Measurements from ENCODE around the gene BRK1. TPM values are rescaled to one million over a fixed set of nuclear protein-coding genes. Genes with fewer than 3 reads are reported as not detected.
"Not testable (repeated sequence)": the region's sequence is repeated elsewhere in the genome, so short reads cannot be mapped to it uniquely, and the experiment has no call there.

Gene BRK1
- total RNA-seq, 2 donors from 2014 or later, result 118 to 126 TPM

DNA sequence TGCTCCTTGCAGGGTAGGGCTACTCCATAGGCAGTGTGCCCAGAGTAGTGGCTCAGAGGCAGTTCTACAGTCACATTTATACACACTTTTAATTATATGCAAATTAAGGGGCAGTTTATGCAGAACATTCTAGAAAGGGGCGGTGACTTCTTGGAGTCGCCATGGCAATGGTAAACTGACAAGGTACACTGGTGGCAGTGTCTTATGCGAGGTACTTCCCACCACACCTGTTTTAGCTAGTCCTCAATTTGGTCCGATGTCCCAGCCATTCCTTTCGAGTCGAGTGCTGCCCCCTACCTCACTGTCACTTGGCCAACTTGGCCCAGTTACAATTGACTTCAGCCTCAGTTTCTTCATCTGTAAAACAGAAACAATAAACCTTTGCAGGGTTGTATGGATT is 45.5 kb downstream of the BRK1 start:
- no peak overlapping the region for H3K27ac ChIP-seq
- no peaks in the 10 kb centered on the region for H3K4me1 ChIP-seq (replicated peaks)
- no peaks in the 10 kb centered on the region for H3K9me3 ChIP-seq
- H3K36me3 ChIP-seq, result no peaks in the 10 kb centered on the region
- H3K4me3 ChIP-seq, result no peak overlapping the region
- intact Hi-C loops (cut with DNase I), result no loop called here
- no peak for DNase-seq (ENCODE audit: low spot score)
- H3K27me3 ChIP-seq (replicated peaks; ENCODE audit: insufficient read depth), result no peaks in the 10 kb centered on the region
- TF ChIP-seq, protein P1, sequence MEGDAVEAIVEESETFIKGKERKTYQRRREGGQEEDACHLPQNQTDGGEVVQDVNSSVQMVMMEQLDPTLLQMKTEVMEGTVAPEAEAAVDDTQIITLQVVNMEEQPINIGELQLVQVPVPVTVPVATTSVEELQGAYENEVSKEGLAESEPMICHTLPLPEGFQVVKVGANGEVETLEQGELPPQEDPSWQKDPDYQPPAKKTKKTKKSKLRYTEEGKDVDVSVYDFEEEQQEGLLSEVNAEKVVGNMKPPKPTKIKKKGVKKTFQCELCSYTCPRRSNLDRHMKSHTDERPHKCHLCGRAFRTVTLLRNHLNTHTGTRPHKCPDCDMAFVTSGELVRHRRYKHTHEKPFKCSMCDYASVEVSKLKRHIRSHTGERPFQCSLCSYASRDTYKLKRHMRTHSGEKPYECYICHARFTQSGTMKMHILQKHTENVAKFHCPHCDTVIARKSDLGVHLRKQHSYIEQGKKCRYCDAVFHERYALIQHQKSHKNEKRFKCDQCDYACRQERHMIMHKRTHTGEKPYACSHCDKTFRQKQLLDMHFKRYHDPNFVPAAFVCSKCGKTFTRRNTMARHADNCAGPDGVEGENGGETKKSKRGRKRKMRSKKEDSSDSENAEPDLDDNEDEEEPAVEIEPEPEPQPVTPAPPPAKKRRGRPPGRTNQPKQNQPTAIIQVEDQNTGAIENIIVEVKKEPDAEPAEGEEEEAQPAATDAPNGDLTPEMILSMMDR (IDR thresholded peaks at IDR 0.05), result no peak
- TF ChIP-seq POLR2AphosphoS5 (IDR thresholded peaks at IDR 0.05), result no peak
- no peak for TF ChIP-seq POLR2A (IDR thresholded peaks at IDR 0.05)
- WGBS, result 82% methylated on average over 6 of the region's 6 CpGs

DNA sequence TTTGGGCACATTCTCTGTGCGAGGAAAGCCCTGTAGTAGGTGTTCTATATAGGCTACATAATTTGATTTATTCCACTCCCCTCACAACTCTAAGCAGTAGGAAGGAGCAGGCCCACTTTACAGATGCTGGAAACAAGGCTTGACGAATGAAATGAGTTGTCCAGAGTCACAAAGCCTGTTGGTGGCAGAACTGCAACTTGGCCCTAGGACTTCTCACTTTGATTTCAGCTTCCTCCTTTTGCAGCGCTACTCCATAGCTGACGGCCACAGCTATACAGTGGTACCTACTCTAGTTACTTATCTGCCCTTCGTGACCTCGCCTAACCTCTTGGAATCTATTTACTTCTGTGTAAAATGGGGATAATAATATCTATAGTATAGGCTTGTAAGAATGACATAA is 46.7 kb downstream of the BRK1 start:
- H3K27me3 ChIP-seq (replicated peaks; ENCODE audit: insufficient read depth), result no peaks in the 10 kb centered on the region
- no peaks in the 10 kb centered on the region for H3K4me1 ChIP-seq (replicated peaks)
- no peak for DNase-seq (ENCODE audit: low spot score)
- TF ChIP-seq, protein P1 (IDR thresholded peaks at IDR 0.05), result no peak
- TF ChIP-seq POLR2A (IDR thresholded peaks at IDR 0.05), result no peak
- TF ChIP-seq POLR2AphosphoS5 (IDR thresholded peaks at IDR 0.05), result no peak
- H3K36me3 ChIP-seq, result no peaks in the 10 kb centered on the region
- no peak overlapping the region for H3K4me3 ChIP-seq
- intact Hi-C loops (cut with DNase I), result no loop called here
- WGBS, result 91% methylated on average over 6 of the region's 6 CpGs
- no peaks in the 10 kb centered on the region for H3K9me3 ChIP-seq
- H3K27ac ChIP-seq, result no peak overlapping the region

DNA sequence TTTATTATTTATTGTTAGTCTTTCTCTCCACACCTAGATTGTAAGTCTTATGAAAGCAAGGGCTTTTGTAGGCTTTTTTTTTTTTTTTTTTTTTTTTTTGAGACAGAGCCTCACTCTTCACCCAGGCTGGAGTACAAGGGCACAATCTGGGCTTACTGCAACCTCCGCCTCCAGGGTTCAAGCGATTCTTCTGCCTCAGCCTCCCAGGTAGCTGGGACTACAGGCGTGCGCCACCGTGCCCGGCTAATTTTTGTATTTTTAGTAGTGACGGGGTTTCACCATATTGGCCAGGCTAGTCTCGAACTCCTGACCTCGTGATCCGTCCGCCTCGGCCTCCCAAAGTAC is 48.7 kb downstream of the BRK1 start:
- intact Hi-C loops (cut with DNase I), result loop anchor here (2.0 kb wide), 1 partner anchor 61 kb away; no protein-coding TSS in a partner anchor
- peak overlapping the region in 1 of 2 donors; percentile 55 for H3K4me3 ChIP-seq
- H3K9me3 ChIP-seq; H3K27ac ChIP-seq; DNase-seq (ENCODE audit: low spot score); H3K27me3 ChIP-seq (replicated peaks; ENCODE audit: insufficient read depth); H3K36me3 ChIP-seq; H3K4me1 ChIP-seq (replicated peaks): not testable (repeated sequence)
- 74% methylated on average over 12 of the region's 12 CpGs for WGBS

DNA sequence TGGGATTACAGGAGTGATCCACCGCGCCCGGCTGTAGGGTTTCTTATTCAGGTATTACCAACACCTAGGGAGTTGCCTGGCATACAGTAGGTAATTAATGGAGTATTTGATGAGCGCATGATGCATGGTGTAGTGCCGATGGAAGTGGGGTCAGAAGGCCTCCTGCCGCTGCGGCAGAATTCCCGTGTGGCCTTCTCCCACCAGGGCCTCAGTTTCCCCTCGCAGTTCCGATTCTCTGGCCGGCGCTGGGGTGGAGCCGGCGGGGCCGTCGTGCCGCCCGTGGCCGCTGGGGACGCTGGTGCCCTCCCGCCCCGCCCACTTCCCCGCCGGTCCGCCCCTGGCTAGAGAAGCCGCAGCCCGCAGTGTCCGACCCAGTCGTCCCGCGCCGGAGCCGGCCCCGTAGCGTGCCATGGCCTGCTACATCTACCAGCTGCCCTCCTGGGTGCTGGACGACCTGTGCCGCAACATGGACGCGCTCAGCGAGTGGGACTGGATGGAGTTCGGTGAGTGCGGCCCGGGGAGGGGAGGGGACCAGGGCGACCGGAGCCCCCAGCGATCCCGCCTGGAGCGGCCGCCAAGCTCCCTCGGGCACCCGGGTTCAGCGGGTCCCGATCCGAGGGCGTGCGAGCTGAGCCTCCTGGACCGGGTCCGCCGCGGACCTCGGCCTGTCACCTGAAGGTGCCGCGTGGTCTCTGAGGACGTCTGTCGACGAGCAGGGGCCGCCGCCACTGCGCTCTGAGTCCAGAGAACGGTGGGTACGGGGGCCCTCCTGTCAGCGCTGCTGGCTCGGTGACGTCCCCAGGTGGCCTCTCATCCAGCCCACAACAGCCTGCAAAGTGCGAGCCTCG is 49.3 kb downstream of the BRK1 start, which contains the start of gene IRAK2:
Gene IRAK2 (plus strand): TSS at position 374 of the 848 bp plus-strand sequence. CDS start 36 bp downstream, at position 410.
- TF ChIP-seq, protein P1 (IDR thresholded peaks at IDR 0.05), result peak; percentile 77 to 87 (median 84)
- TF ChIP-seq POLR2AphosphoS5 (IDR thresholded peaks at IDR 0.05) (peak; percentile 24), POLR2A (IDR thresholded peaks at IDR 0.05) (peak; percentile 76)
- Histone ChIP-seq H3K9me3 (no peaks in the 10 kb centered on the region), H3K4me3 (peak within 1 kb of the TSS; percentile 55 to 82), H3K36me3 (no peaks in the 10 kb centered on the region), H3K27ac (peak within 1 kb of the TSS; percentile 55 to 78), H3K27me3 (replicated peaks; ENCODE audit: insufficient read depth) (no peaks in the 10 kb centered on the region), H3K4me1 (replicated peaks) (no peaks in the 10 kb centered on the region)
- DNase-seq (ENCODE audit: low spot score), result peak; percentile 72
- whole genome bisulfite sequencing, result 4% methylated on average over 70 of the region's 76 CpGs
- intact Hi-C loops (cut with DNase I), result loop anchor here (2.0 kb wide), 1 partner anchor 60 kb away; no protein-coding TSS in a partner anchor

DNA sequence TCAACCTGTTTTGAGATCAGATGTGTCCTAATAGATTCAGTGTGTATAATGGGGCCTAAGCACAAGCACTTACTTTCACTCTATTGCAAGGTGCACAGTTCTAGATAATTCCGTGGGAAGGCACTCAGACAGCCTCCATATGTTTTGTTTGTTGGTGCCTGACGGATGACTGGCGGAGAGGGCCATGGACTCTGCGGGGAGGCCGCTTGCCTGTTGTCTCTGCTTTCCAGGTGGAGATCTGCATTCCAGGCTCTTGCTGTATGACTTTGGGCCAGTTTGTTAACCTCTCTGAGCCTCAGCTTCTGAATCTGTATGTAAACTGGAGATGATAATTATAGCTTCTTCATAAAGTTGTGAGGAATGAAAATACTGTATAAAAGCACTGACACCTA is 50.7 kb downstream of the BRK1 start:
- no peaks in the 10 kb centered on the region for H3K4me1 ChIP-seq (replicated peaks)
- intact Hi-C loops (cut with DNase I), result no loop called here
- WGBS, result 94% methylated on average over 5 of the region's 5 CpGs
- H3K9me3 ChIP-seq, result no peaks in the 10 kb centered on the region
- TF ChIP-seq POLR2AphosphoS5 (IDR thresholded peaks at IDR 0.05) (no peak), POLR2A (IDR thresholded peaks at IDR 0.05) (no peak)
- TF ChIP-seq, protein P1 (IDR thresholded peaks at IDR 0.05), result no peak
- H3K36me3 ChIP-seq, result no peaks in the 10 kb centered on the region
- no peak overlapping the region for H3K4me3 ChIP-seq
- DNase-seq (ENCODE audit: low spot score), result no peak
- H3K27ac ChIP-seq, result no peak overlapping the region
- H3K27me3 ChIP-seq (replicated peaks; ENCODE audit: insufficient read depth), result no peaks in the 10 kb centered on the region
